HG03196 (cell line): ENCODE measurements around the gene CSNK1A1L.
A peak's percentile ranks its signal among the peaks of the same experiment; 100 is the strongest.
"Not testable (repeated sequence)": the region's sequence is repeated elsewhere in the genome, so short reads cannot be mapped to it uniquely, and the experiment has no call there.

Source experiments
- ATAC-seq: cut with Tn5 transposase; IDR thresholded peaks from one replicate; pipeline ENCODE4 v1.9.1; 2021; ENCODE audit not compliant: unreplicated experiment

CSNK1A1L gene

DNA sequence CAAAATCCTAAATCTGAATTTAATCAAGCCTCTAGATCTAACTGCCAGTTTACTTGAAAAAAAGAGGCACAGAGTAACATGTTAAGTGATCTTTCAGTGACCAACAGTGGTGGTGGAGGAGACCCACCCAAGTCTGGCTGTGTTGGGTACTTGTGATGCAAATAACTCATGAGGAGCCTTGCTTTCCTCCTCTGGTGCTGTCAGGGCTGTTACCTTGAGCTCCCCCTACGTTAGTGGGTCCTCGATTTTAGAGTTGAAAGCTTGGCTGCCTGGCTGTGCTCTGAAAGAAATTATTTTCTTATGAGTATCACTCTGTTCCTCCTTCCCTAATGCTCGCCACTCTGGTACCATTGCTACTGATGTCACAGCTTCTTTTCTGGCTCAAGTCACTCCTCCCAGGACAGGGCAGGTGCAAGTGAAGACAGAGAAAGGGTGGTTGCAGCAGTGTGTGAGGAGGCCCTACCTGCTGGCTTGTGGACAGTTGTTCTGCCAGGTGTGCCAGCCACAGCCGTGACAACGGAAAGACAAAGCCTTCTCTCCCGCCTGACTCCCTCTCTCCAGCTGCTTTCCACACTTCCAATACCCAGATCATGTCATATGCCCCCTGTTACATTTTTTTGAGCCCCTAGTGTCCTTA, 39.5 kb downstream of the CSNK1A1L start:
- ATAC-seq: no peak

GRCh38 chr13:37059848-37060192, 45.6 kb downstream of the CSNK1A1L start:
- no peak for ATAC-seq

DNA sequence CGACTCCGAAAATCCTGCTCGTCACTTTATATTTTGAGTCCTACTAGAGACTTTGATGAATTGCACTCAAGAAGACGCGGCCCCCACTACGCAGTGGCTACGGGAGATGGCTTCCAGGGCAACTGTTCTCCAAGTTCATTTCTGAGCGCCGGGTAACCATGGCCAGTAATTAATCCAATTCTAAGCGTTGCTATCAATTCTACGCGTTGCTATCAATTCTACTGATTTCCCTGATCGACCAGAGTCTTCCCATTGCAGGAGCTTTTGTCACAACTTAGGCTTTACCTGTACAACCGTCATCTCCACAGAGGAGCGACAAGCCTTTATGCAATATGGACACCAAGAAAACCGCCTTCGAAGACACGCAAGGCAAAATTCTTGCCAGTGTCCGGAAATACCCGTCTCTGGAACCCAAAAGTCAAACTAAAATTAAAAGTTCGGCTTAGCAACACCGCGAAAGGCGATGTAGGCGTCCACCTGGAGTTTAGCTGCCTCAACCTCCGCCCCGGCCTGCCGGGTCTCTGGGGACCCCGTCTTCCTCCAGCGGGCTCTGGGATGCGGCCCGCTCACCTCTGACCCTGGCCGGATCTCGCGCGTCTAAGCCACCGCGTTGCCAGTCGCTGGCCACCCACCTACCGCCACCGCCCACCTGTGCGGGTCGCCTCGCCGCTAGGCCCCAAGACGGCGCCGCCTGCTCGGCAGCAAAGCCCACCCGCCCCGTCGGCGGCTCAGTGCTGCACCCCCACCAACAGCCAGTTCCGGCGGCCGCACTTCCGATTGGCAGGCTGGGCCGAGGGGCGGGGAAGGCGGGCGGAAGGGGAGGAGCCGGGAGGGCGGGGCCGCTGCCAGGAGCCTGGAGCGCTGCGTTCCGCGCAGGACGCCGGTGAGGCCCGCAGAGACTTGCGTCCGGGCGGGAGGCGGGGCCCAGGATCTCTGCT, 46.3 kb downstream of the CSNK1A1L start, which contains the start of gene SUPT20H:
TSS of gene SUPT20H (minus strand) at position 779 of the 938 bp plus-strand sequence. CDS start 8,198 bp downstream, outside the sequence.
- peak; percentile 98 for ATAC-seq

DNA sequence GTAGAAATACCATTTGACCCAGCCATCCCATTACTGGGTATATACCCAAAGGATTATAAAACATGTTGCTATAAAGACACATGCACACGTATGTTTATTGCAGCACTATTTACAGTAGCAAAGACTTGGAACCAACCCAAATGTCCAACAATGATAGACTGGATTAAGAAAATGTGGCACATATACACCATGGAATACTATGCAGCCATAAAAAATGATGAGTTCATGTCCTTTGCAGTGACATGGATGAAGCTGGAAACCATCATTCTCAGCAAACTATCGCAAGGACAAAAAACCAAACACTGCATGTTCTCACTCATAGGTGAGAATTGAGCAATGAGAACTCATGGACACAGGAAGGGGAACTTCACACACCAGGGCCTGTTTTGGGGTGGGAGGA, 49.2 kb downstream of the CSNK1A1L start:
- not testable (repeated sequence) for ATAC-seq
